HepG2 (cell line): ENCODE results near the gene CHST14. TPM values are rescaled to one million over a fixed set of nuclear protein-coding genes. Genes with fewer than 3 reads are reported as not detected.

Experiments used
- ATAC-seq: fragments of 200-7000 bp; cut with Tn5 transposase; 3 replicates; pipeline ENCODE4 v1.9.1; 2020; ENCODE audit warnings: mild to moderate bottlenecking, moderate library complexity
- BruUV-seq: library from RNA; stranded (reverse); fragments of 400-500 nt; replicated peaks from 2 replicates; lab custom pipeline; 2021; lab: Mats Ljungman, UMichigan
- CTCF ChIA-PET: fragments of 300-600 bp; formaldehyde crosslinking; extraction: SDS; loops from one replicate; lab custom pipeline; 2021; ENCODE audit warnings: low total read pairs, inconsistent platforms, low intra/inter-chr PET ratio; lab: Yijun Ruan, JAX
- POLR2A ChIA-PET: fragments of 350-600 bp; sonication (Branson Sonifier 250); formaldehyde crosslinking; loops from one replicate; lab custom pipeline; 2020; ENCODE audit warnings: antibody characterized with exemption, inconsistent platforms; lab: Yijun Ruan, JAX
- DNase-seq: peaks from one replicate; pipeline ENCODE4 v3.0.0-alpha.2; 2015; ENCODE audit warnings: low spot score
- FAIRE-seq: peaks from 3 replicates; lab custom pipeline; 2011; peaks lifted over from hg19 to GRCh38; lab: Jason Lieb, UNC
- H2AFZ ChIP-seq: one replicate; pipeline ENCODE4 v1.6.1; 2011; ENCODE audit warnings: low read length, inconsistent platforms
- H3K27ac ChIP-seq: fragments of 300-600 bp; 3 replicates; pipeline ENCODE4 v1.8.0; 2011; ENCODE audit warnings: mixed run types, mild to moderate bottlenecking, mixed read lengths, low read length, inconsistent platforms; ENCODE audit not compliant: insufficient read depth; ENCODE audit errors: extremely low read length
- H3K27me3 ChIP-seq, 2 experiments: fragments of 200-600 bp in 1 of 2; 2 replicates in 1 of 2; 3 replicates in 1 of 2; pipeline versions ENCODE4 v1.6.0 to v1.8.0; 2011; ENCODE audit warnings: low read length in 2 of 2, mild to moderate bottlenecking in 2 of 2, moderate library complexity in 2 of 2, inconsistent platforms in 1 of 2; ENCODE audit not compliant: insufficient read depth in 2 of 2, control insufficient read depth in 1 of 2
- H3K36me3 ChIP-seq, 2 experiments: fragments of 200-600 bp in 1 of 2; replicated peaks in 1 of 2; 2 replicates in 1 of 2; 3 replicates in 1 of 2; pipeline versions ENCODE4 v1.5.1 to v1.8.0; 2011; ENCODE audit warnings: low read length in 2 of 2, inconsistent platforms in 1 of 2; ENCODE audit not compliant: insufficient read depth in 2 of 2, control insufficient read depth in 1 of 2
- H3K4me1 ChIP-seq: 2 replicates; pipeline ENCODE4 v1.5.1; 2012; ENCODE audit warnings: low read length, inconsistent platforms; ENCODE audit not compliant: insufficient read depth
- H3K4me2 ChIP-seq: 2 replicates; pipeline ENCODE4 v1.6.0; 2011; ENCODE audit warnings: low read depth, low read length, inconsistent platforms
- H3K4me3 ChIP-seq, 3 experiments: fragments of 200-600 bp in 1 of 3; sonication (generic), shearing (Covaris generic) in 1 of 3; replicated peaks in 1 of 3; 2 replicates each; pipeline ENCODE4 v1.5.1; 2011 to 2016; ENCODE audit warnings: low read length in 3 of 3, inconsistent platforms in 2 of 3, low read depth in 2 of 3, mild to moderate bottlenecking in 2 of 3, control low read depth in 1 of 3, mixed read lengths in 1 of 3; ENCODE audit not compliant: insufficient read depth in 1 of 3
- H3K79me2 ChIP-seq: one replicate; pipeline ENCODE4 v1.6.1; 2011; ENCODE audit warnings: low read length, inconsistent platforms; ENCODE audit not compliant: insufficient read depth
- H3K9ac ChIP-seq: 2 replicates; pipeline ENCODE4 v1.6.0; 2011; ENCODE audit warnings: mild to moderate bottlenecking, low read depth, low read length, inconsistent platforms; ENCODE audit not compliant: insufficient read depth
- H3K9me3 ChIP-seq: 2 replicates; pipeline ENCODE4 v1.5.1; 2012; ENCODE audit warnings: mild to moderate bottlenecking, low read length
- H4K20me1 ChIP-seq: 2 replicates; pipeline ENCODE4 v1.6.0; 2011; ENCODE audit warnings: inconsistent platforms, mild to moderate bottlenecking, low read length, moderate library complexity; ENCODE audit not compliant: insufficient read depth
- ARHGAP35 ChIP-seq: sonication (generic); formaldehyde crosslinking; IDR thresholded peaks from 2 replicates; pipeline ENCODE4 v1.9.0; 2022; ENCODE audit warnings: mild to moderate bottlenecking, inconsistent platforms, moderate library complexity, missing genetic modification reagents, borderline replicate concordance
- ASH2L ChIP-seq: fragments of 300-600, 200-600 bp; sonication (generic); IDR thresholded peaks from 2 replicates; pipeline ENCODE4 v1.7.0; 2017; ENCODE audit warnings: low read depth, mild to moderate bottlenecking, moderate library complexity, mixed read lengths, low read length; ENCODE audit not compliant: insufficient read length
- ERF ChIP-seq: IDR thresholded peaks from 2 replicates; pipeline ENCODE4 v1.6.1; 2018; ENCODE audit warnings: missing biosample characterization, missing genetic modification reagents
- KDM4B ChIP-seq: sonication (generic); formaldehyde crosslinking; IDR thresholded peaks from 2 replicates; pipeline ENCODE4 v1.4.0; 2020; ENCODE audit warnings: missing genetic modification reagents
- LCORL ChIP-seq, 2 experiments: fragments of 450-650 bp in 1 of 2; sonication (generic) in 1 of 2; formaldehyde crosslinking in 1 of 2; IDR thresholded peaks; 2 replicates each; pipeline versions ENCODE4 v1.5.0 to v1.6.1; 2017 to 2020; ENCODE audit warnings: antibody characterized with exemption in 1 of 2, missing genetic modification reagents in 1 of 2
- MATR3 ChIP-seq: sonication (generic); formaldehyde crosslinking; IDR thresholded peaks from 2 replicates; pipeline ENCODE4 v1.4.0; 2020; ENCODE audit warnings: missing genetic modification reagents
- SOX6 ChIP-seq, 2 experiments: fragments of 450-650 bp in 1 of 2; sonication (generic) in 1 of 2; formaldehyde crosslinking in 1 of 2; IDR thresholded peaks; 2 replicates each; pipeline versions ENCODE4 v1.4.0 to v1.6.1; 2017 to 2020; ENCODE audit warnings: antibody characterized with exemption in 1 of 2, mild to moderate bottlenecking in 1 of 2, missing genetic modification reagents in 1 of 2
- TP53 ChIP-seq: sonication (generic); formaldehyde crosslinking; conservative IDR thresholded peaks from 2 replicates; pipeline ENCODE4 v1.4.0; 2020; ENCODE audit warnings: missing genetic modification reagents
- YEATS4 ChIP-seq: sonication (generic); formaldehyde crosslinking; IDR thresholded peaks from 2 replicates; pipeline ENCODE4 v1.4.0; 2020; ENCODE audit warnings: missing genetic modification reagents, borderline replicate concordance
- ZNF251 ChIP-seq: sonication (generic); formaldehyde crosslinking; IDR thresholded peaks from 2 replicates; pipeline ENCODE4 v1.9.0; 2021; ENCODE audit warnings: mild to moderate bottlenecking, missing genetic modification reagents
- ZNF354B ChIP-seq: sonication (generic); formaldehyde crosslinking; IDR thresholded peaks from 2 replicates; pipeline ENCODE4 v1.8.0; 2022; ENCODE audit warnings: mild to moderate bottlenecking, missing genetic modification reagents
- ZNF496 ChIP-seq: sonication (generic); formaldehyde crosslinking; IDR thresholded peaks from 2 replicates; pipeline ENCODE4 v1.8.1; 2023; ENCODE audit warnings: mild to moderate bottlenecking, moderate library complexity, missing genetic modification reagents; ENCODE audit not compliant: insufficient replicate concordance
- ZNF547 ChIP-seq: sonication (generic); formaldehyde crosslinking; IDR thresholded peaks from 2 replicates; pipeline ENCODE4 v1.5.1; 2020; ENCODE audit warnings: mild to moderate bottlenecking, missing genetic modification reagents
- WGBS: methylation state at CpG from one replicate; pipeline ENCODE4 v1.1.6; 2017; ENCODE audit warnings: low lambda C conversion rate; 5-methylcytosine and 5-hydroxymethylcytosine counted together
- in situ Hi-C: cut with HindIII; loops from 2 replicates; pipeline ENCODE4 v1.10.0; 2017; ENCODE audit warnings: low pct_unique_long_range_greater_than_20kb; ENCODE audit not compliant: extremely low pct_ligation_motif_present
- intact Hi-C: fragments of 100-400 bp; cut with micrococcal nuclease; formaldehyde crosslinking; loops from one replicate; pipeline ENCODE4 v1.10.0; 2022; ENCODE audit not compliant: unreplicated experiment
- polyA plus RNA-seq, 8 experiments: library from polyadenylated mRNA; depleted of rRNA in 3 of 8; stranded (reverse) in 7 of 8; unstranded in 1 of 8; fragments of >200 nt; fragmentation: Illumina TruSeq in 4 of 8; extraction: Trizol in 4 of 8; gene quantifications; 2 replicates each; pipeline versions ENCODE4 v1.2.1 to v1.2.3, GENCODE V29; 2011 to 2016; ENCODE audit warnings: low read depth in 4 of 8, missing spikeins in 1 of 8, mixed read lengths in 1 of 8; ENCODE audit not compliant: insufficient read depth in 1 of 8
- total RNA-seq, 5 experiments: library from RNA; depleted of rRNA; stranded (reverse); fragments of >200 nt; fragmentation: Illumina TruSeq; extraction: Trizol; gene quantifications; 2 replicates each; pipeline ENCODE4 v1.2.3, GENCODE V29; 2016; ENCODE audit warnings: low read depth in 1 of 5
- TF ChIP-seq, protein P1 (sequence below): IDR thresholded peaks from 2 replicates; pipeline ENCODE4 v1.6.1; 2016; ENCODE audit warnings: missing biosample characterization, missing genetic modification reagents, low read depth
- TF ChIP-seq, protein P2 (sequence below): sonication (generic); formaldehyde crosslinking; IDR thresholded peaks from 2 replicates; pipeline ENCODE4 v1.9.0; 2021; ENCODE audit warnings: missing genetic modification reagents, mild to moderate bottlenecking, borderline replicate concordance
- TF ChIP-seq, protein P3 (sequence below): IDR thresholded peaks from 2 replicates; pipeline ENCODE4 v1.6.1; 2016; ENCODE audit warnings: low read depth
- TF ChIP-seq, protein P4 (sequence below): sonication (generic); formaldehyde crosslinking; IDR thresholded peaks from 2 replicates; pipeline ENCODE4 v1.4.0; 2020; ENCODE audit warnings: mild to moderate bottlenecking, missing genetic modification reagents

Gene CHST14
- total and polyA plus RNA-seq, 2 of the 13 experiments (the other 11 are each of a cell fraction or from before 2014, with no cell fraction given): 8.9 to 12.4 TPM

DNA sequence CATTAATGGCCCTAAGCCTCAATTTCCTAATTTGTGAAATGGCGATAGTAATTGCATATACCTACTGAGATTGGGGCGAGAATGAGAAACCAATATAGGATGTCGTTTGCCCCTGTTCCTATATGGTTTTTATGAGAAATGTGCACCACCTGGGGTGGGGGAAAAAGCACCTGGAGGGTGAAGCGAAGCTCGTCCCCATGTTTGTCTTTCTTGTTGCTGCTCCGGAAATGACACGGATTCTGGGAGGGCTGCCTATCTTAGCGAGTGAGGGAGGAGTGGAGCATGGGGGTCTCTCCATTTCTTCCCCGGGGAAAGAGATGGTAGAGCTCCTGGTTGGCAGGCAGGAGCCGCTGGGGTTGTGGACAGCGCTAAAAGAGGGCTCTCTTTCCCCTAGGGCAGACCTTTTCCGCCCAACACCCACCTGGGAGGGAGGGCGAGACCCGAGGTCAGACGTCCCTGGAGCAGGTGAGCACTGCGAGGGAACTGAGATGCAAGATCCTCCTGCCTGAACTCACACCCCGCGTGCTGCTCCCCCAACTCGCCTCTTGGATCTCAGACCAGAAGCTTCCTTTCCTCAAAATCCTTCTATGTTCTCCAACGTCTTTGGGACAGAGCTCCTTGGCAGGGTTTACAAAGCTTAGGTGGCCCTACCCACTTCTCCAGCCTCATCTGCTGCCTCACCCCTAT lies 35.6 kb upstream of the CHST14 start:
- POLR2A ChIA-PET: no interaction called here
- 47% methylated on average over 17 of the region's 20 CpGs for WGBS
- peak overlapping the region in 1 of 3 experiments; percentile 68; a peak in 1 of 6 replicates for H3K4me3 ChIP-seq
- CTCF ChIA-PET: no interaction called here
- H3K4me1 ChIP-seq: peaks cover 53% of the 10 kb centered on the region
- peak overlapping the region; percentile 70; the same call in 1 of the 2 replicates for H3K4me2 ChIP-seq
- no TSS peak for BruUV-seq
- no peaks in the 10 kb centered on the region for H3K36me3 ChIP-seq
- FAIRE-seq (no peak), DNase-seq (no peak), ATAC-seq (no peak)
- intact Hi-C loops: no loop called here
- no peaks in the 10 kb centered on the region for H4K20me1 ChIP-seq
- peaks cover 5 to 54% of the 10 kb centered on the region in 2 experiments; a peak in 4 of 5 replicates for H3K27me3 ChIP-seq
- no peak overlapping the region for H2AFZ ChIP-seq
- no peak for TF ChIP-seq ZNF547 (CRISPR knock-in tag)
- TF ChIP-seq ZNF354B (CRISPR knock-in tag): no peak
- TF ChIP-seq ZNF251 (CRISPR knock-in tag): no peak
- no peak for TF ChIP-seq YEATS4 (CRISPR knock-in tag)
- TF ChIP-seq, protein P1, sequence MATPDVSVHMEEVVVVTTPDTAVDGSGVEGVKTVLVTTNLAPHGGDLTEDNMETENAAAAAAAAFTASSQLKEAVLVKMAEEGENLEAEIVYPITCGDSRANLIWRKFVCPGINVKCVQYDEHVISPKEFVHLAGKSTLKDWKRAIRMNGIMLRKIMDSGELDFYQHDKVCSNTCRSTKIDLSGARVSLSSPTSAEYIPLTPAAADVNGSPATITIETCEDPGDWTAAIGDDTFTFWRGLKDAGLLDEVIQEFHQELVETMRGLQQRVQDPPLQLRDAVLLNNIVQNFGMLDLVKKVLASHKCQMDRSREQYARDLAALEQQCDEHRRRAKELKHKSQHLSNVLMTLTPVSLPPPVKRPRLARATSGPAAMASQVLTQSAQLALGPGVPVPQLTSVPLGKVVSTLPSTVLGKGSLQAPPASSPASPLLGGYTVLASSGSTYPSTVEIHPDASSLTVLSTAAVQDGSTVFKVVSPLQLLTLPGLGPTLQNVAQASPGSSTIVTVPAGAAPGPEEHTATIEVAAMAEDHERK (CRISPR knock-in tag): no peak
- no peak for TF ChIP-seq SOX6 (IDR thresholded peaks at IDR 0.05)
- TF ChIP-seq SOX6 (CRISPR knock-in tag; IDR thresholded peaks at IDR 0.05): no peak
- TF ChIP-seq, protein P2, sequence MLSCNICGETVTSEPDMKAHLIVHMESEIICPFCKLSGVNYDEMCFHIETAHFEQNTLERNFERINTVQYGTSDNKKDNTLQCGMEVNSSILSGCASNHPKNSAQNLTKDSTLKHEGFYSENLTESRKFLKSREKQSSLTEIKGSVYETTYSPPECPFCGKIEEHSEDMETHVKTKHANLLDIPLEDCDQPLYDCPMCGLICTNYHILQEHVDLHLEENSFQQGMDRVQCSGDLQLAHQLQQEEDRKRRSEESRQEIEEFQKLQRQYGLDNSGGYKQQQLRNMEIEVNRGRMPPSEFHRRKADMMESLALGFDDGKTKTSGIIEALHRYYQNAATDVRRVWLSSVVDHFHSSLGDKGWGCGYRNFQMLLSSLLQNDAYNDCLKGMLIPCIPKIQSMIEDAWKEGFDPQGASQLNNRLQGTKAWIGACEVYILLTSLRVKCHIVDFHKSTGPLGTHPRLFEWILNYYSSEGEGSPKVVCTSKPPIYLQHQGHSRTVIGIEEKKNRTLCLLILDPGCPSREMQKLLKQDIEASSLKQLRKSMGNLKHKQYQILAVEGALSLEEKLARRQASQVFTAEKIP (CRISPR knock-in tag): no peak
- no peak for TF ChIP-seq ASH2L
- TF ChIP-seq MATR3 (CRISPR knock-in tag): no peak
- TF ChIP-seq, protein P3, sequence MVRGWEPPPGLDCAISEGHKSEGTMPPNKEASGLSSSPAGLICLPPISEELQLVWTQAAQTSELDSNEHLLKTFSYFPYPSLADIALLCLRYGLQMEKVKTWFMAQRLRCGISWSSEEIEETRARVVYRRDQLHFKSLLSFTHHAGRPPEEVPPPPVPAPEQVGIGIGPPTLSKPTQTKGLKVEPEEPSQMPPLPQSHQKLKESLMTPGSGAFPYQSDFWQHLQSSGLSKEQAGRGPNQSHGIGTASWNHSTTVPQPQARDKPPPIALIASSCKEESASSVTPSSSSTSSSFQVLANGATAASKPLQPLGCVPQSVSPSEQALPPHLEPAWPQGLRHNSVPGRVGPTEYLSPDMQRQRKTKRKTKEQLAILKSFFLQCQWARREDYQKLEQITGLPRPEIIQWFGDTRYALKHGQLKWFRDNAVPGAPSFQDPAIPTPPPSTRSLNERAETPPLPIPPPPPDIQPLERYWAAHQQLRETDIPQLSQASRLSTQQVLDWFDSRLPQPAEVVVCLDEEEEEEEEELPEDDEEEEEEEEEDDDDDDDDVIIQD: no peak
- no peak for TF ChIP-seq ZNF496 (CRISPR knock-in tag)
- TF ChIP-seq KDM4B: no peak
- TF ChIP-seq, protein P4, sequence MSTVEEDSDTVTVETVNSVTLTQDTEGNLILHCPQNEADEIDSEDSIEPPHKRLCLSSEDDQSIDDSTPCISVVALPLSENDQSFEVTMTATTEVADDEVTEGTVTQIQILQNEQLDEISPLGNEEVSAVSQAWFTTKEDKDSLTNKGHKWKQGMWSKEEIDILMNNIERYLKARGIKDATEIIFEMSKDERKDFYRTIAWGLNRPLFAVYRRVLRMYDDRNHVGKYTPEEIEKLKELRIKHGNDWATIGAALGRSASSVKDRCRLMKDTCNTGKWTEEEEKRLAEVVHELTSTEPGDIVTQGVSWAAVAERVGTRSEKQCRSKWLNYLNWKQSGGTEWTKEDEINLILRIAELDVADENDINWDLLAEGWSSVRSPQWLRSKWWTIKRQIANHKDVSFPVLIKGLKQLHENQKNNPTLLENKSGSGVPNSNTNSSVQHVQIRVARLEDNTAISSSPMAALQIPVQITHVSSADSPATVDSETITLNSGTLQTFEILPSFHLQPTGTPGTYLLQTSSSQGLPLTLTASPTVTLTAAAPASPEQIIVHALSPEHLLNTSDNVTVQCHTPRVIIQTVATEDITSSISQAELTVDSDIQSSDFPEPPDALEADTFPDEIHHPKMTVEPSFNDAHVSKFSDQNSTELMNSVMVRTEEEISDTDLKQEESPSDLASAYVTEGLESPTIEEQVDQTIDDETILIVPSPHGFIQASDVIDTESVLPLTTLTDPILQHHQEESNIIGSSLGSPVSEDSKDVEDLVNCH (CRISPR knock-in tag): no peak
- no peak for TF ChIP-seq TP53 (CRISPR knock-in tag)
- TF ChIP-seq LCORL (IDR thresholded peaks at IDR 0.05): no peak
- no peak for TF ChIP-seq LCORL (CRISPR knock-in tag; IDR thresholded peaks at IDR 0.05)
- TF ChIP-seq ARHGAP35 (CRISPR knock-in tag): no peak
- no peak for TF ChIP-seq ERF (CRISPR knock-in tag)
- H3K9ac ChIP-seq: no peak overlapping the region
- H3K9me3 ChIP-seq: no peaks in the 10 kb centered on the region
- H3K27ac ChIP-seq: no peak overlapping the region
- in situ Hi-C loops: no loop called here
- no peaks in the 10 kb centered on the region for H3K79me2 ChIP-seq
